ENCODE data around the gene ZDBF2. TPM values are rescaled to one million over a fixed set of nuclear protein-coding genes. Genes with fewer than 3 reads are reported as not detected.
"Not testable (repeated sequence)": the region's sequence is repeated elsewhere in the genome, so short reads cannot be mapped to it uniquely, and the experiment has no call there.

The ZDBF2 gene
- total and polyA plus RNA-seq, 9 of the 15 experiments (the other 6 are each of a cell fraction or from before 2014, with no cell fraction given), result 0.01 to 0.04 (median 0.03) TPM; not detected in 3

DNA sequence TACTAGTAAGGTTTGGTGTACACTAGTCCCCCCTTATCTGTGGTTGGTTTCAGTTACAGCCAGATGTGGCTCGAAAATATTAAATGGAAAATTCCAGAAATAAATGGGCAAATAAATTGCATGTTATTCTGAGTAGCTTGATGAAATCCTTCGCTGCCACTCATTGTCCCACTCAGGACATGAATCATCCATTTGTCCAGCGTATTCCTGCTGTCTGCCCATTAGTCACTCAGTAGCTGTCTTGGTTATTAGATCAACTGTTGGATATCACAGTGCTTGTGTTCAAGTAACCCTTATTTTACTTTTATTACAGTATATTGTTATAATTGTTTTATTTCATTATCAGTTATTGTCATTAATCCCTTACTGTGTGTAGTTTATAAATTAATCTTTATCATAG lies 21.7 kb downstream of the ZDBF2 start:
- H3K9me3 ChIP-seq (replicated peaks; ENCODE audit: control insufficient read depth, insufficient read depth, low read depth, low read length), result no peaks in the 10 kb centered on the region
- FAIRE-seq, result no peak
- no peak for TF ChIP-seq TSC22D4 (tag; IDR thresholded peaks at IDR 0.05)
- no peak for TF ChIP-seq FUS (optimal IDR thresholded peaks at IDR 0.05; ENCODE audit: low read depth, low read length)
- TF ChIP-seq, protein P1, sequence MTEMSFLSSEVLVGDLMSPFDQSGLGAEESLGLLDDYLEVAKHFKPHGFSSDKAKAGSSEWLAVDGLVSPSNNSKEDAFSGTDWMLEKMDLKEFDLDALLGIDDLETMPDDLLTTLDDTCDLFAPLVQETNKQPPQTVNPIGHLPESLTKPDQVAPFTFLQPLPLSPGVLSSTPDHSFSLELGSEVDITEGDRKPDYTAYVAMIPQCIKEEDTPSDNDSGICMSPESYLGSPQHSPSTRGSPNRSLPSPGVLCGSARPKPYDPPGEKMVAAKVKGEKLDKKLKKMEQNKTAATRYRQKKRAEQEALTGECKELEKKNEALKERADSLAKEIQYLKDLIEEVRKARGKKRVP (CRISPR knock-in tag; IDR thresholded peaks at IDR 0.05), result no peak
- TF ChIP-seq, protein P2, sequence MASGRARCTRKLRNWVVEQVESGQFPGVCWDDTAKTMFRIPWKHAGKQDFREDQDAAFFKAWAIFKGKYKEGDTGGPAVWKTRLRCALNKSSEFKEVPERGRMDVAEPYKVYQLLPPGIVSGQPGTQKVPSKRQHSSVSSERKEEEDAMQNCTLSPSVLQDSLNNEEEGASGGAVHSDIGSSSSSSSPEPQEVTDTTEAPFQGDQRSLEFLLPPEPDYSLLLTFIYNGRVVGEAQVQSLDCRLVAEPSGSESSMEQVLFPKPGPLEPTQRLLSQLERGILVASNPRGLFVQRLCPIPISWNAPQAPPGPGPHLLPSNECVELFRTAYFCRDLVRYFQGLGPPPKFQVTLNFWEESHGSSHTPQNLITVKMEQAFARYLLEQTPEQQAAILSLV (tag; IDR thresholded peaks at IDR 0.05), result no peak
- no peak for TF ChIP-seq SMARCA4 (IDR thresholded peaks at IDR 0.05)
- no peak for TF ChIP-seq TBL1XR1 (IDR thresholded peaks at IDR 0.05; ENCODE audit: low read length in 2 of 2)
- no peak for TF ChIP-seq CCAR2 (IDR thresholded peaks at IDR 0.05; ENCODE audit: low read depth, low read length)
- TF ChIP-seq RHOXF2B (CRISPR knock-in tag; conservative IDR thresholded peaks at IDR 0.05), result no peak
- TF ChIP-seq, protein P3, sequence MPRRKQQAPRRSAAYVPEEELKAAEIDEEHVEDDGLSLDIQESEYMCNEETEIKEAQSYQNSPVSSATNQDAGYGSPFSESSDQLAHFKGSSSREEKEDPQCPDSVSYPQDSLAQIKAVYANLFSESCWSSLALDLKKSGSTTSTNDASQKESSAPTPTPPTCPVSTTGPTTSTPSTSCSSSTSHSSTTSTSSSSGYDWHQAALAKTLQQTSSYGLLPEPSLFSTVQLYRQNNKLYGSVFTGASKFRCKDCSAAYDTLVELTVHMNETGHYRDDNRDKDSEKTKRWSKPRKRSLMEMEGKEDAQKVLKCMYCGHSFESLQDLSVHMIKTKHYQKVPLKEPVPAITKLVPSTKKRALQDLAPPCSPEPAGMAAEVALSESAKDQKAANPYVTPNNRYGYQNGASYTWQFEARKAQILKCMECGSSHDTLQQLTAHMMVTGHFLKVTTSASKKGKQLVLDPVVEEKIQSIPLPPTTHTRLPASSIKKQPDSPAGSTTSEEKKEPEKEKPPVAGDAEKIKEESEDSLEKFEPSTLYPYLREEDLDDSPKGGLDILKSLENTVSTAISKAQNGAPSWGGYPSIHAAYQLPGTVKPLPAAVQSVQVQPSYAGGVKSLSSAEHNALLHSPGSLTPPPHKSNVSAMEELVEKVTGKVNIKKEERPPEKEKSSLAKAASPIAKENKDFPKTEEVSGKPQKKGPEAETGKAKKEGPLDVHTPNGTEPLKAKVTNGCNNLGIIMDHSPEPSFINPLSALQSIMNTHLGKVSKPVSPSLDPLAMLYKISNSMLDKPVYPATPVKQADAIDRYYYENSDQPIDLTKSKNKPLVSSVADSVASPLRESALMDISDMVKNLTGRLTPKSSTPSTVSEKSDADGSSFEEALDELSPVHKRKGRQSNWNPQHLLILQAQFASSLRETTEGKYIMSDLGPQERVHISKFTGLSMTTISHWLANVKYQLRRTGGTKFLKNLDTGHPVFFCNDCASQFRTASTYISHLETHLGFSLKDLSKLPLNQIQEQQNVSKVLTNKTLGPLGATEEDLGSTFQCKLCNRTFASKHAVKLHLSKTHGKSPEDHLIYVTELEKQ (CRISPR knock-in tag; IDR thresholded peaks at IDR 0.05), result no peak
- TF ChIP-seq ZNF311 (CRISPR knock-in tag; IDR thresholded peaks at IDR 0.05), result no peak

DNA sequence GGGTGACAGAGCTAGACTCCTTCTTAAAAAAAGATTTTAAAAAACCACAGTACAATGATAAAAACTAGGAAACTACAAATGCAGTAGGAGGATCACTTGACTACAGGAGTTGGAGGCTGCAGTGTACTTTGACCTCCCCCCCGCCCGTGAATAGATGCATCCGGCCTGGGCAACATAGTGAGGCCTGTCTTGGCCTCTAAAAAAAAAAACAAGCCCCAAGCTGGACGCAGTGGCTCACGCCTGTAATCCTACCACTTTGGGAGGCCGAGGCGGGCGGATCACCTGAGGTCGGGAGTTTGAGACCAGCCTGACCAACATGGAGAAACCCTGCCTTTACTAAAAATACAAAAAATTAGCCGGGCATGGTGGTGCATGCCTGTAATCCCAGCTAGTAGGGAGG lies 25.1 kb downstream of the ZDBF2 start:
- H3K4me3 ChIP-seq; H3K9me1 ChIP-seq (ENCODE audit: control insufficient read depth, insufficient read depth, low read length); ATAC-seq; FAIRE-seq; intact Hi-C loops (cut with micrococcal nuclease); CTCF ChIA-PET (ENCODE audit: low intra/inter-chr PET ratio); DNase-seq (ENCODE audit: extremely low read depth in 1 of 4, low spot score in 3 of 4); H3K36me3 ChIP-seq (ENCODE audit: control insufficient read depth, insufficient read depth, low read length); H3K27ac ChIP-seq (ENCODE audit: extremely low read depth, low read depth, low read length); H3K4me1 ChIP-seq (replicated peaks in 1 of 2; ENCODE audit: control insufficient read depth in 2 of 2, insufficient read depth in 2 of 2, low read length in 2 of 2); H3K4me2 ChIP-seq (ENCODE audit: insufficient read depth, low read length); in situ Hi-C loops (cut with MboI); BruUV-seq (replicated peaks); H3K9me3 ChIP-seq (replicated peaks; ENCODE audit: control insufficient read depth, insufficient read depth, low read depth, low read length); H3K27me3 ChIP-seq (ENCODE audit: control insufficient read depth in 2 of 2, insufficient read depth in 2 of 2, low read length in 2 of 2); H3K9ac ChIP-seq (ENCODE audit: insufficient read depth in 1 of 2, low read depth in 2 of 2, low read length in 2 of 2); H3K79me2 ChIP-seq (ENCODE audit: control insufficient read depth, insufficient read depth, low read length); H2AFZ ChIP-seq (ENCODE audit: low read depth, low read length); POLR2A ChIA-PET; H4K20me1 ChIP-seq (replicated peaks; ENCODE audit: control insufficient read depth, insufficient read depth, low read length): not testable (repeated sequence)
- WGBS (ENCODE audit: insufficient coverage, low coverage, missing lambda C conversion rate), result 0% methylated on average over 5 of the region's 10 CpGs

More for the DNA sequence above, 21.7 kb downstream of the ZDBF2 start:
- Histone ChIP-seq H3K4me2 (ENCODE audit: insufficient read depth, low read length) (no peak overlapping the region), H3K36me3 (ENCODE audit: control insufficient read depth, insufficient read depth, low read length) (no peaks in the 10 kb centered on the region), H3K27me3 (ENCODE audit: control insufficient read depth in 2 of 2, insufficient read depth in 2 of 2, low read length in 2 of 2) (no peaks in the 10 kb centered on the region; a peak in 1 of 5 replicates), H3K79me2 (ENCODE audit: control insufficient read depth, insufficient read depth, low read length) (no peaks in the 10 kb centered on the region), H3K27ac (ENCODE audit: extremely low read depth, low read depth, low read length) (no peak overlapping the region), H3K4me3 (no peak overlapping the region), H3K9ac (ENCODE audit: insufficient read depth in 1 of 2, low read depth in 2 of 2, low read length in 2 of 2) (no peak overlapping the region), H4K20me1 (replicated peaks; ENCODE audit: control insufficient read depth, insufficient read depth, low read length) (no peaks in the 10 kb centered on the region), H2AFZ (ENCODE audit: low read depth, low read length) (no peak overlapping the region), H3K9me1 (ENCODE audit: control insufficient read depth, insufficient read depth, low read length) (no peaks in the 10 kb centered on the region), H3K4me1 (replicated peaks in 1 of 2; ENCODE audit: control insufficient read depth in 2 of 2, insufficient read depth in 2 of 2, low read length in 2 of 2) (no peaks in the 10 kb centered on the region)
- ChIA-PET CTCF (ENCODE audit: low intra/inter-chr PET ratio) (no interaction called here), POLR2A (no interaction called here)
- 0% methylated on average over 3 of the region's 3 CpGs for WGBS (ENCODE audit: insufficient coverage, low coverage, missing lambda C conversion rate)
- in situ Hi-C loops (cut with MboI), result no loop called here
- ATAC-seq (no peak), DNase-seq (ENCODE audit: extremely low read depth in 1 of 4, low spot score in 3 of 4) (no peak)
- no TSS peak for BruUV-seq (replicated peaks)
- intact Hi-C loops (cut with micrococcal nuclease), result no loop called here

Measured in K562 (cell line).